ENCODE measurements around the gene MLYCD.

MLYCD gene

GRCh38 chr16:83970430-83970815 is 71.5 kb downstream of the MLYCD start:
- no peak for DNase-seq (ENCODE audit: low spot score)

GRCh38 chr16:83971165-83972130 is 72.5 kb downstream of the MLYCD start:
- DNase-seq (ENCODE audit: low spot score) = no peak

GRCh38 chr16:83972256-83973008 is 73.5 kb downstream of the MLYCD start:
- DNase-seq (ENCODE audit: low spot score) = no peak

GRCh38 chr16:83973077-83973476 is 74.2 kb downstream of the MLYCD start:
- no peak for DNase-seq (ENCODE audit: low spot score)

- no peak for DNase-seq (ENCODE audit: low spot score)
These were observed 74.9 kb downstream of the MLYCD start for GRCh38 chr16:83973581-83974385.

- no peak for DNase-seq (ENCODE audit: low spot score)
These were observed 75.6 kb downstream of the MLYCD start for GRCh38 chr16:83974475-83974874.

- DNase-seq (ENCODE audit: low spot score) = no peak
These were observed 76.8 kb downstream of the MLYCD start for GRCh38 chr16:83975590-83976260.

Data from NAMALWA (cell line).